Measurements from ENCODE around the gene WDPCP. TPM values are rescaled to one million over a fixed set of nuclear protein-coding genes. Genes with fewer than 3 reads are reported as not detected.

WDPCP gene
- total and polyA plus RNA-seq, 2 of the 13 experiments (the other 11 are each of a cell fraction or from before 2014, with no cell fraction given), result 2.9 to 5.2 TPM

GRCh38 chr2:63192169-63192888 lies 395.9 kb downstream of the WDPCP start (continued):
- TF ChIP-seq DR1 (CRISPR knock-in tag; IDR thresholded peaks at IDR 0.05) (no peak), ZMYM4 (CRISPR knock-in tag; IDR thresholded peaks at IDR 0.05) (0 out of 2 replicates have a peak, but pooled peaks have one; percentile 8), NR2F1 (CRISPR knock-in tag; IDR thresholded peaks at IDR 0.05) (peak; percentile 82 to 96), SOX6 (IDR thresholded peaks at IDR 0.05) (no peak), SOX6 (CRISPR knock-in tag; IDR thresholded peaks at IDR 0.05) (peak; percentile 57), TBX3 (IDR thresholded peaks at IDR 0.05; ENCODE audit: borderline replicate concordance) (peak; percentile 68), ZSCAN29 (CRISPR knock-in tag; conservative IDR thresholded peaks at IDR 0.05) (0 out of 2 replicates have a peak, but pooled peaks have one; percentile 37), RFXAP (CRISPR knock-in tag; IDR thresholded peaks at IDR 0.05; ENCODE audit: borderline replicate concordance) (peak; percentile 15; the same call in 1 of the 2 replicates), BRD4 (CRISPR knock-in tag; IDR thresholded peaks at IDR 0.05) (peak; percentile 40; the same call in 1 of the 2 replicates), LCORL (IDR thresholded peaks at IDR 0.05) (0 out of 2 replicates have a peak, but pooled peaks have one; percentile 73), LCORL (CRISPR knock-in tag; IDR thresholded peaks at IDR 0.05) (no peak), KDM1A (CRISPR knock-in tag; IDR thresholded peaks at IDR 0.05) (peak; percentile 75; the same call in 1 of the 2 replicates), ZNF740 (CRISPR knock-in tag; IDR thresholded peaks at IDR 0.05) (no peak), RELA (CRISPR knock-in tag; IDR thresholded peaks at IDR 0.05) (no peak), MIXL1 (CRISPR knock-in tag; IDR thresholded peaks at IDR 0.05) (peak; percentile 85; the same call in 1 of the 2 replicates), DPF2 (CRISPR knock-in tag; IDR thresholded peaks at IDR 0.05; ENCODE audit: borderline replicate concordance, low read depth) (0 out of 2 replicates have a peak, but pooled peaks have one; percentile 15), FOXA1 (IDR thresholded peaks at IDR 0.05) (no peak), FOXA1 (CRISPR knock-in tag; IDR thresholded peaks at IDR 0.05) (peak; percentile 56; the same call in 1 of the 2 replicates), SMAD3 (CRISPR knock-in tag; IDR thresholded peaks at IDR 0.05) (peak; percentile 25), CC2D1A (CRISPR knock-in tag; IDR thresholded peaks at IDR 0.05) (no peak), RARG (CRISPR knock-in tag; IDR thresholded peaks at IDR 0.05; ENCODE audit: low read depth) (peak; percentile 92; the same call in 1 of the 2 replicates), MEIS1 (CRISPR knock-in tag; IDR thresholded peaks at IDR 0.05; ENCODE audit: borderline replicate concordance) (no peak), RCOR2 (CRISPR knock-in tag; IDR thresholded peaks at IDR 0.05) (0 out of 2 replicates have a peak, but pooled peaks have one; percentile 12), SRF (IDR thresholded peaks at IDR 0.05; ENCODE audit: low read depth, low read length) (peak; percentile 89), NR2F2 (IDR thresholded peaks at IDR 0.05; ENCODE audit: borderline replicate concordance, low read depth) (peak; percentile 78; the same call in 1 of the 2 replicates), HNF4G (IDR thresholded peaks at IDR 0.05; ENCODE audit: borderline replicate concordance, low read depth, low read length) (peak; percentile 78), HNF4G (CRISPR knock-in tag; IDR thresholded peaks at IDR 0.05; ENCODE audit: borderline replicate concordance, low read depth) (no peak)
- TF ChIP-seq, protein P1, sequence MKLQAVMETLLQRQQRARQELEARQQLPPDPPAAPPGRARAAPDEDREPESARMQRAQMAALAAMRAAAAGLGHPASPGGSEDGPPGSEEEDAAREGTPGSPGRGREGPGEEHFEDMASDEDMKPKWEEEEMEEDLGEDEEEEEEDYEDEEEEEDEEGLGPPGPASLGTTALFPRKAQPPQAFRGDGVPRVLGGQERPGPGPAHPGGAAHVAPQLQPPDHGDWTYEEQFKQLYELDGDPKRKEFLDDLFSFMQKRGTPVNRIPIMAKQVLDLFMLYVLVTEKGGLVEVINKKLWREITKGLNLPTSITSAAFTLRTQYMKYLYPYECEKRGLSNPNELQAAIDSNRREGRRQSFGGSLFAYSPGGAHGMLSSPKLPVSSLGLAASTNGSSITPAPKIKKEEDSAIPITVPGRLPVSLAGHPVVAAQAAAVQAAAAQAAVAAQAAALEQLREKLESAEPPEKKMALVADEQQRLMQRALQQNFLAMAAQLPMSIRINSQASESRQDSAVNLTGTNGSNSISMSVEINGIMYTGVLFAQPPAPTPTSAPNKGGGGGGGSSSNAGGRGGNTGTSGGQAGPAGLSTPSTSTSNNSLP (IDR thresholded peaks at IDR 0.05; ENCODE audit: low read depth, low read length), result peak; percentile 85
- TF ChIP-seq, protein P2, sequence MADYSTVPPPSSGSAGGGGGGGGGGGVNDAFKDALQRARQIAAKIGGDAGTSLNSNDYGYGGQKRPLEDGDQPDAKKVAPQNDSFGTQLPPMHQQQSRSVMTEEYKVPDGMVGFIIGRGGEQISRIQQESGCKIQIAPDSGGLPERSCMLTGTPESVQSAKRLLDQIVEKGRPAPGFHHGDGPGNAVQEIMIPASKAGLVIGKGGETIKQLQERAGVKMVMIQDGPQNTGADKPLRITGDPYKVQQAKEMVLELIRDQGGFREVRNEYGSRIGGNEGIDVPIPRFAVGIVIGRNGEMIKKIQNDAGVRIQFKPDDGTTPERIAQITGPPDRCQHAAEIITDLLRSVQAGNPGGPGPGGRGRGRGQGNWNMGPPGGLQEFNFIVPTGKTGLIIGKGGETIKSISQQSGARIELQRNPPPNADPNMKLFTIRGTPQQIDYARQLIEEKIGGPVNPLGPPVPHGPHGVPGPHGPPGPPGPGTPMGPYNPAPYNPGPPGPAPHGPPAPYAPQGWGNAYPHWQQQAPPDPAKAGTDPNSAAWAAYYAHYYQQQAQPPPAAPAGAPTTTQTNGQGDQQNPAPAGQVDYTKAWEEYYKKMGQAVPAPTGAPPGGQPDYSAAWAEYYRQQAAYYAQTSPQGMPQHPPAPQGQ (CRISPR knock-in tag; IDR thresholded peaks at IDR 0.05; ENCODE audit: borderline replicate concordance), result 0 out of 2 replicates have a peak, but pooled peaks have one; percentile 7

Data from HepG2 (cell line).